Adipocyte (in vitro differentiated cells): ENCODE measurements around the gene KRTAP5-6.
"Not testable (repeated sequence)": the region's sequence is repeated elsewhere in the genome, so short reads cannot be mapped to it uniquely, and the experiment has no call there.

ENCODE experiments used
- DNase-seq: peaks from one replicate; pipeline ENCODE4 v3.0.0-alpha.2; 2015; ENCODE audit warnings: low read depth
- H3K27me3 ChIP-seq: replicated peaks from 2 replicates; pipeline ENCODE4 v1.7.0; 2013; ENCODE audit warnings: mild to moderate bottlenecking, low read length, moderate library complexity; ENCODE audit not compliant: control insufficient read depth, insufficient read depth
- H3K36me3 ChIP-seq: 2 replicates; pipeline ENCODE4 v1.7.0; 2013; ENCODE audit warnings: low read length, mild to moderate bottlenecking, moderate library complexity; ENCODE audit not compliant: control insufficient read depth, insufficient read depth, severe bottlenecking
- H3K4me1 ChIP-seq: 2 replicates; pipeline ENCODE4 v1.7.0; 2013; ENCODE audit warnings: mild to moderate bottlenecking, low read length, moderate library complexity; ENCODE audit not compliant: control insufficient read depth, insufficient read depth
- H3K4me3 ChIP-seq: 2 replicates; pipeline ENCODE4 v1.7.0; 2013; ENCODE audit warnings: mild to moderate bottlenecking, low read length, moderate library complexity
- H3K9ac ChIP-seq: 2 replicates; pipeline ENCODE4 v1.7.0; 2013; ENCODE audit warnings: mild to moderate bottlenecking, low read length, moderate library complexity
- H3K9me3 ChIP-seq: 2 replicates; pipeline ENCODE4 v1.7.0; 2013; ENCODE audit warnings: mild to moderate bottlenecking, low read length, moderate library complexity; ENCODE audit not compliant: control insufficient read depth

The KRTAP5-6 gene

GRCh38 chr11:1653541-1654387 lies 43.2 kb upstream of the KRTAP5-6 start:
- no peak overlapping the region for H3K9ac ChIP-seq
- H3K4me3 ChIP-seq = no peak overlapping the region
- no peaks in the 10 kb centered on the region for H3K36me3 ChIP-seq
- no peaks in the 10 kb centered on the region for H3K4me1 ChIP-seq
- peaks cover 63% of the 10 kb centered on the region for H3K27me3 ChIP-seq
- DNase-seq = no peak
- H3K9me3 ChIP-seq = no peaks in the 10 kb centered on the region

- no peak overlapping the region for H3K9ac ChIP-seq
- H3K4me1 ChIP-seq = no peaks in the 10 kb centered on the region
- H3K9me3 ChIP-seq = no peaks in the 10 kb centered on the region
- no peaks in the 10 kb centered on the region for H3K36me3 ChIP-seq
- no peak for DNase-seq
- H3K27me3 ChIP-seq = peaks cover 65% of the 10 kb centered on the region
- H3K4me3 ChIP-seq = no peak overlapping the region
These were observed 42.4 kb upstream of the KRTAP5-6 start for GRCh38 chr11:1654388-1655167.

- H3K4me3 ChIP-seq = no peak overlapping the region
- DNase-seq = no peak
- H3K9ac ChIP-seq = no peak overlapping the region
- peaks cover 69% of the 10 kb centered on the region for H3K27me3 ChIP-seq
- H3K36me3 ChIP-seq = no peaks in the 10 kb centered on the region
- no peaks in the 10 kb centered on the region for H3K9me3 ChIP-seq
- no peaks in the 10 kb centered on the region for H3K4me1 ChIP-seq
These were observed 41.6 kb upstream of the KRTAP5-6 start for GRCh38 chr11:1655168-1656060.

GRCh38 chr11:1656061-1656441 lies 40.9 kb upstream of the KRTAP5-6 start:
- Histone ChIP-seq H3K9me3 (no peaks in the 10 kb centered on the region), H3K4me3 (no peak overlapping the region), H3K36me3 (no peaks in the 10 kb centered on the region), H3K27me3 (peaks cover 65% of the 10 kb centered on the region), H3K4me1 (no peaks in the 10 kb centered on the region), H3K9ac (no peak overlapping the region)
- DNase-seq = no peak

GRCh38 chr11:1656670-1657069 lies 40.3 kb upstream of the KRTAP5-6 start:
- Histone ChIP-seq H3K27me3 (peaks cover 59% of the 10 kb centered on the region), H3K4me1 (no peaks in the 10 kb centered on the region), H3K36me3 (no peaks in the 10 kb centered on the region), H3K9ac (no peak overlapping the region), H3K4me3 (no peak overlapping the region), H3K9me3 (no peaks in the 10 kb centered on the region)
- no peak for DNase-seq

- DNase-seq = no peak
- Histone ChIP-seq H3K9me3 (no peaks in the 10 kb centered on the region), H3K4me3 (no peak overlapping the region), H3K4me1 (no peaks in the 10 kb centered on the region), H3K9ac (no peak overlapping the region), H3K36me3 (no peaks in the 10 kb centered on the region), H3K27me3 (peaks cover 34% of the 10 kb centered on the region)
These were observed 37.5 kb upstream of the KRTAP5-6 start for GRCh38 chr11:1659506-1659905.

GRCh38 chr11:1660111-1660867 lies 36.7 kb upstream of the KRTAP5-6 start:
- no peak overlapping the region for H3K4me3 ChIP-seq
- H3K9me3 ChIP-seq = no peaks in the 10 kb centered on the region
- H3K27me3 ChIP-seq = peaks cover 29% of the 10 kb centered on the region
- H3K4me1 ChIP-seq = no peaks in the 10 kb centered on the region
- H3K9ac ChIP-seq = no peak overlapping the region
- H3K36me3 ChIP-seq = no peaks in the 10 kb centered on the region
- DNase-seq = no peak

- H3K9ac ChIP-seq = not testable (repeated sequence)
These were observed 35.3 kb upstream of the KRTAP5-6 start for GRCh38 chr11:1661454-1662269.

GRCh38 chr11:1662699-1663283 lies 34.2 kb upstream of the KRTAP5-6 start:
- peaks cover 16% of the 10 kb centered on the region for H3K27me3 ChIP-seq
- not testable (repeated sequence) for H3K4me1 ChIP-seq, H3K9ac ChIP-seq, H3K9me3 ChIP-seq, H3K36me3 ChIP-seq, DNase-seq, H3K4me3 ChIP-seq

More at GRCh38 chr11:1661454-1662269, 35.3 kb upstream of the KRTAP5-6 start:
- not testable (repeated sequence) for H3K9me3 ChIP-seq, H3K36me3 ChIP-seq, H3K4me3 ChIP-seq, DNase-seq, H3K4me1 ChIP-seq
- H3K27me3 ChIP-seq = peaks cover 18% of the 10 kb centered on the region

GRCh38 chr11:1665313-1665712 lies 31.7 kb upstream of the KRTAP5-6 start:
- Histone ChIP-seq H3K9ac (no peak overlapping the region), H3K27me3 (peaks cover 24% of the 10 kb centered on the region), H3K4me1 (no peaks in the 10 kb centered on the region), H3K4me3 (no peak overlapping the region), H3K9me3 (no peaks in the 10 kb centered on the region), H3K36me3 (no peaks in the 10 kb centered on the region)
- DNase-seq = no peak
